ENCODE measurements around the gene FAM83C.

The FAM83C gene

DNA sequence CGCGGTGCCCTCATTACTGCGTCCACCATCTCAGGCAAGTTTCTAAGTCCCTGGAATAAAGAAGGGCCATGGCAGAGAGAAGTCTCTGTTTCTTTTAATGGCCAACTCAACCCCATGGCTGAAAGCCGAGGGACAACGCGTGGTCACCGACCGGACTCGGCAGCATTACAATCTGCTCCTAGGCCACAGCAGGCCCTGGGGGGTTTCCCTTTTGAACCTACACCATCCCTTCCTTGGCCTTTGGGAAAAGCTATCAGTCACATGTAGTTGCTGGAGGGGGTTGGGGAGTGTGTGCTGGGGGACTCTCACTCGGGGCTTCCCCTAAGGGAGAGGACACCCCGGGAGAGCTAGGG is 11.1 kb upstream of the FAM83C start:
- no peak for DNase-seq
- in situ Hi-C loops (cut with HindIII; ENCODE audit: low pct_ligation_motif_present, low sequenced_read_pairs), result no loop called here
- H3K4me3 ChIP-seq (ENCODE audit: low read depth, low read length), result no peak overlapping the region
- H3K27me3 ChIP-seq (replicated peaks), result no peaks in the 10 kb centered on the region
- H3K36me3 ChIP-seq (replicated peaks), result peaks cover 3% of the 10 kb centered on the region
- no peak for TF ChIP-seq CTCF (IDR thresholded peaks at IDR 0.05; ENCODE audit: low read depth, low read length, missing control alignments)
- H3K27ac ChIP-seq, result peak overlapping the region; percentile 97

DNA sequence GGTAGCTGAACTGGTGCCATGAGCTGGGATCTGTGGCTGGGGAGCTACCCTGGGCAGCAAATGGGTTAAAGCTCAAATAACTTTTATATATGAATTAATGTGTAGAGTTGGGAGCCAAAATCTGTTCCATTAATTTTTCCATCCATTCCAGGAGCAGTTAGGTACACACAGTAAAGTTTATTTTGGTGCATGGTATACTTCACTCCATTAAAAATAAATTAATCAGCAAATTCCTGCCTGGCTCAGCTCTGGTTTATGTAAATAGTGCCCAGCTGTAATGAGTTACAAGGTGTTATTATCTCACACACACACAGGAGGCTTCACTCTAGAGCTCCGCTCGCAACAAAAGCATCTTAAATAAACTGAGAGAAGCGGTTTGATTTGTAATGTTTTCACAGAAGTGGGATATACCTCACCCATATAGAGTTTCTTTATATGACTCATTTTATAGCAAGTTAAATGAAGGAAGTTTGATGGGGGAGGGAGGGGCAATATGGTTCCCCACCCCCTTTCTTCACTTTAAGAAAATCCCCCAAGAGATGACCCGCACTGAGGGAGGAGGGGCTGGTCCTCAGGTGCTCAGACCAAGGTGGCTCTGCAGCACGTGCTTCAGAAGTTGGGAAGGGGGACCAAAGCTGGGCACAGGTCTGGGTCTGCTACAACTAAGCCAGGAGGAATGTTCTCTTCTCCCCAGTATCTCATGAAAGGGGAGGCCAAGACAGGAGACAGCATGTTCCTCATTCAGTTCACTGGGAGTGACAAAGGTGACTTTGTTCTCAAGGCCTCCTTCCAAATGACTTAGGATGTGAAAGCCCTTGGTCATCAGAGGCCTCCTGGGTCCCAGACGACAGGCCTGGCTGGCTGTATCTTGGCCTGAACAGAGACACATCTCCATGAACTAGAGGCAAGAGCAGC is 10.5 kb upstream of the FAM83C start:
- DNase-seq, result peak; percentile 45
- Histone ChIP-seq H3K4me3 (ENCODE audit: low read depth, low read length) (no peak overlapping the region), H3K27me3 (replicated peaks) (no peaks in the 10 kb centered on the region), H3K27ac (peak overlapping the region; percentile 97), H3K36me3 (replicated peaks) (peaks cover 3% of the 10 kb centered on the region)
- no peak for TF ChIP-seq CTCF (IDR thresholded peaks at IDR 0.05; ENCODE audit: low read depth, low read length, missing control alignments)
- in situ Hi-C loops (cut with HindIII; ENCODE audit: low pct_ligation_motif_present, low sequenced_read_pairs), result no loop called here

DNA sequence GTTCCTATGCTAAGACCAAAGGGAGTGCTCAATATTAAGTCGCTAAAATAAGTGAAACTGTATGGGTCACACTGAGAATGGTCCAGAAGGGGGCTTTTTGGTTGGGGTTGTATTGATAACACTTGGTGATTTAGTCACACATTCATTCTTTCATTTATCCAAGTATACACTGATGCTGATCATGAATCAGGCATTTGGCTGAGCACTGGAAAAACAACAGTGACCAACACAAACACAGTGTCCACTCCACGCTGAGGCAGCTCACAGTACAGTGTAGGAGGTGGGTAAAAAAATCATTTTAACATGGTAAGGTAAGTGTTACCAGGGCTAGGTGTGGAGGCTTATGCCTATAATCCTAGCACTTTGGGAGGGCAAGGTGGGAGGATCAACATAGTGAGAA is 9.2 kb upstream of the FAM83C start:
- Histone ChIP-seq H3K4me3 (ENCODE audit: low read depth, low read length) (no peak overlapping the region), H3K27me3 (replicated peaks) (no peaks in the 10 kb centered on the region), H3K36me3 (replicated peaks) (peaks cover 3% of the 10 kb centered on the region), H3K27ac (peak overlapping the region; percentile 97)
- in situ Hi-C loops (cut with HindIII; ENCODE audit: low pct_ligation_motif_present, low sequenced_read_pairs), result no loop called here
- TF ChIP-seq CTCF (IDR thresholded peaks at IDR 0.05; ENCODE audit: low read depth, low read length, missing control alignments), result no peak
- DNase-seq, result no peak

DNA sequence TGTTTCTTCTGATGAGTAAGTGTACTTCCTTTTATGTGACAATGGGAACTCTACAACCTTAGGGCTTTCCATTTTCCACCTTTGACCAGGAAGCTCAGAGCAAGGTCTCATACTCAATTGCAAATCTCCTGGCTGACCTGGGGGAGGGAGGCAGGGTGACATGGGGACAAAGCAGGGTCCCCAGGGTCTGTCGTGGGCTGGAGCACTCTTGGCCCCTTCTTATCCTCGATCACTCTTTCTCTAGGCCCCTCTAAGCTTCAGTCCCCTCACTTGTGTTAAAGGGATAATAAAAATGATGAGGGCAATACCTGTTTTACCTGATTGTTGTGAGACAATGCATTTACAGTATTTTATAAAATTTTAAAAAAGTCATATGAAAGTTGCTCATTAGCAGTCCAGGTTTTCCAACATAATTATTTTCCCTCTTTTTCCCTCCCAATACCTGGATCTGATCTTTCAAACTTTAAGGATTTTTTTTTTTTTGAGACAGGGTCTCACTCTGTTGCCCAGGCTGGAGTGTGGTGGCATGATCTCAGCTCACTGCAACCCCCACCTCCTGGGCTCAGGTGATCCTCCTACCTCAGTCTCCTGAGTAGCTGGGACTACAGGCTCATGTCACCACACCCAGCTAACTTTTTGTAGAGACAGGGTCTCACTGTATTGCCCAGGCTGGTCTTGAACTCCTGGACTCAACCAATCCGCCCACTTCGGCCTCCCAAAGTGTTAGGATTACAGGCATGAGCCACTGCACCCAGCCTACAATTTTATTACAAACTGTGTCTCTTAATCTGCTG is 8.4 kb upstream of the FAM83C start:
- no peaks in the 10 kb centered on the region for H3K27me3 ChIP-seq (replicated peaks)
- no peak overlapping the region for H3K27ac ChIP-seq
- no peak for TF ChIP-seq CTCF (IDR thresholded peaks at IDR 0.05; ENCODE audit: low read depth, low read length, missing control alignments)

GRCh38 chr20:35299780-35300179 is 7.6 kb upstream of the FAM83C start:
- no peak overlapping the region for H3K27ac ChIP-seq
- no peak for DNase-seq
- no peak overlapping the region for H3K4me3 ChIP-seq (ENCODE audit: low read depth, low read length)
- H3K36me3 ChIP-seq (replicated peaks), result no peaks in the 10 kb centered on the region
- in situ Hi-C loops (cut with HindIII; ENCODE audit: low pct_ligation_motif_present, low sequenced_read_pairs), result no loop called here
- no peak for TF ChIP-seq CTCF (IDR thresholded peaks at IDR 0.05; ENCODE audit: low read depth, low read length, missing control alignments)
- H3K27me3 ChIP-seq (replicated peaks), result no peaks in the 10 kb centered on the region

More for the DNA sequence above, 8.4 kb upstream of the FAM83C start:
- Histone ChIP-seq H3K36me3 (replicated peaks) (no peaks in the 10 kb centered on the region), H3K4me3 (ENCODE audit: low read depth, low read length) (no peak overlapping the region)
- in situ Hi-C loops (cut with HindIII; ENCODE audit: low pct_ligation_motif_present, low sequenced_read_pairs), result no loop called here
- DNase-seq, result no peak

Data from brain microvascular endothelial cell (primary cell).